Loucy (cell line): ENCODE results near the gene NAALADL2.

Experiments
- H2AFZ ChIP-seq: fragments of 200-600 bp; sonication (generic); 2 replicates; pipeline ENCODE4 v1.6.0; 2016; ENCODE audit warnings: antibody characterized with exemption, mild to moderate bottlenecking, low read length, moderate library complexity
- H3F3A ChIP-seq: fragments of 200-600 bp; 2 replicates; pipeline ENCODE4 v1.6.0; 2016; ENCODE audit warnings: antibody characterized with exemption, low read depth, mild to moderate bottlenecking
- H3K27me3 ChIP-seq: fragments of 200-600 bp; sonication (generic); 2 replicates; pipeline ENCODE4 v1.6.1; 2014; ENCODE audit warnings: low read length, mild to moderate bottlenecking; ENCODE audit not compliant: insufficient read depth, poor library complexity, severe bottlenecking
- H3K36me3 ChIP-seq: fragments of 200-600 bp; sonication (generic); 2 replicates; pipeline ENCODE4 v1.6.1; 2016; ENCODE audit warnings: low read length; ENCODE audit not compliant: insufficient read depth
- H3K4me1 ChIP-seq: fragments of 200-600 bp; sonication (generic); 2 replicates; pipeline ENCODE4 v1.5.1; 2014; ENCODE audit warnings: low read length, mild to moderate bottlenecking; ENCODE audit not compliant: insufficient read depth, poor library complexity, severe bottlenecking
- H3K4me2 ChIP-seq: fragments of 200-600 bp; sonication (generic); 2 replicates; pipeline ENCODE4 v1.6.0; 2014; ENCODE audit warnings: antibody characterized with exemption, low read length, low read depth, mild to moderate bottlenecking; ENCODE audit not compliant: poor library complexity, severe bottlenecking
- H3K4me3 ChIP-seq: fragments of 200-600 bp; sonication (generic); 2 replicates; pipeline ENCODE4 v1.5.1; 2014; ENCODE audit warnings: low read length, mild to moderate bottlenecking, mixed read lengths; ENCODE audit not compliant: poor library complexity, severe bottlenecking
- H3K79me2 ChIP-seq: fragments of 200-600 bp; sonication (generic); 2 replicates; pipeline ENCODE4 v1.6.1; 2014; ENCODE audit warnings: low read length; ENCODE audit not compliant: insufficient read depth
- H3K9ac ChIP-seq: fragments of 200-600 bp; sonication (generic); 2 replicates; pipeline ENCODE4 v1.6.0; 2014; ENCODE audit warnings: mild to moderate bottlenecking, low read depth, low read length, moderate library complexity; ENCODE audit not compliant: poor library complexity, severe bottlenecking
- H3K9me2 ChIP-seq: fragments of 200-600 bp; sonication (generic); replicated peaks from 2 replicates; pipeline ENCODE4 v1.6.1; 2016; ENCODE audit warnings: low read depth, low read length, mixed read lengths
- H3K9me3 ChIP-seq: fragments of 200-600 bp; sonication (generic); 2 replicates; pipeline ENCODE4 v1.6.1; 2014; ENCODE audit warnings: mild to moderate bottlenecking, antibody characterized with exemption, low read length, low read depth; ENCODE audit not compliant: insufficient read depth
- H4K20me1 ChIP-seq: fragments of 200-600 bp; sonication (generic); 2 replicates; pipeline ENCODE4 v1.6.0; 2014; ENCODE audit warnings: antibody characterized with exemption, low read length, mild to moderate bottlenecking; ENCODE audit not compliant: insufficient read depth, poor library complexity, severe bottlenecking
- CTCF ChIP-seq: fragments of 200-600 bp; sonication (generic); conservative IDR thresholded peaks from 2 replicates; pipeline ENCODE4 v1.5.1; 2014; ENCODE audit warnings: mild to moderate bottlenecking, antibody characterized with exemption, low read length
- EZH2phosphoT487 ChIP-seq: fragments of 200-600 bp; IDR thresholded peaks from 2 replicates; pipeline ENCODE4 v1.6.1; 2018; ENCODE audit warnings: antibody characterized with exemption, mild to moderate bottlenecking, moderate library complexity, borderline replicate concordance

NAALADL2 gene

DNA sequence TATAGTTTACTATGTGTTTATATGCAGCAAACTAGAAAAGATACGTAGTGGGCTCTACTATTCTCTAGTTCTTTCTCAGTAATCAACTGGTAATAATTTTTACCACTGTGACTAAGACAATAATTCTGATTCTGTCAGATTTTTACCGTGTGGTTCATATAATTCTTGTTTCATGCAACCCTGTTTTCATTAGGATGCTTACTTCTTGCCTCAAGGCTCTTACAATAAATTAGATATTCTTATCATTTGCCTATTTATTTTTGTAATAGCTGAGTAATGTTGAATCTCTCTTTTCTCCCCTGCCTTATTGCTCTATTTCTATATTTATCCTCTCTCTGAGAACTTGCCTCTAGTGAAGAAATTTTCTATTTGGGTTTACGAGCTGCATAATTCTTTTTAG lies 524.7 kb downstream of the NAALADL2 start:
- no peaks in the 10 kb centered on the region for H3K27me3 ChIP-seq
- TF ChIP-seq EZH2phosphoT487, result no peak
- TF ChIP-seq CTCF, result no peak
- H3K4me3 ChIP-seq, result no peak overlapping the region
- H4K20me1 ChIP-seq, result no peaks in the 10 kb centered on the region
- no peaks in the 10 kb centered on the region for H3K9me3 ChIP-seq
- H3K9me2 ChIP-seq, result no peaks in the 10 kb centered on the region
- H3K36me3 ChIP-seq, result no peaks in the 10 kb centered on the region
- no peaks in the 10 kb centered on the region for H3F3A ChIP-seq
- no peaks in the 10 kb centered on the region for H3K79me2 ChIP-seq
- H3K4me2 ChIP-seq, result no peak overlapping the region
- H2AFZ ChIP-seq, result no peak overlapping the region
- H3K4me1 ChIP-seq, result no peaks in the 10 kb centered on the region
- no peak overlapping the region for H3K9ac ChIP-seq

- H2AFZ ChIP-seq, result no peak overlapping the region
- H3K4me2 ChIP-seq, result no peak overlapping the region
- H3K27me3 ChIP-seq, result no peaks in the 10 kb centered on the region
- no peak for TF ChIP-seq CTCF
- TF ChIP-seq EZH2phosphoT487, result no peak
- H4K20me1 ChIP-seq, result no peaks in the 10 kb centered on the region
- H3K9me2 ChIP-seq, result no peaks in the 10 kb centered on the region
- no peaks in the 10 kb centered on the region for H3F3A ChIP-seq
- H3K4me1 ChIP-seq, result no peaks in the 10 kb centered on the region
- H3K9ac ChIP-seq, result no peak overlapping the region
- H3K36me3 ChIP-seq, result no peaks in the 10 kb centered on the region
- no peak overlapping the region for H3K4me3 ChIP-seq
- H3K79me2 ChIP-seq, result no peaks in the 10 kb centered on the region
- no peaks in the 10 kb centered on the region for H3K9me3 ChIP-seq
These were observed 525.4 kb downstream of the NAALADL2 start for GRCh38 chr3:175384569-175384968.

DNA sequence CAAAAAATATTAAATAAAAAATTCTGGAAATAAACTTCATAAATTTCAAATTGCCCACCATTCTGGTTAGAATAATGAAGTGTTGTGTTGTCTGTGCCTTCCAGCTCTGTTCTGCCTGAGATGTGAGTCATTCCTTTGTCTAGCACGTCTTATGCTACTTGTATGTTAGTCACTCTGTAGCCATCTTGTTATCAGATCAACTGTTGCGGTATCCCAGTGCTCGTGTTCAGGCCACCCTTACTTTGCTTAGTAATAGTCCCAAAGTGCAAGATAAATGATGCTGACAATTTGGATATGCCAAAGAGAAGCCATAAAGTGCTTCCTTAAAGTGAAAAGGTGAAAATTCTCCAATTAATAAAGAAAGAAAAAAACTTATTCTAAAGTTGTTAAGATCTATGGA lies 527.5 kb downstream of the NAALADL2 start:
- Histone ChIP-seq H3K4me1 (no peaks in the 10 kb centered on the region), H3K9ac (no peak overlapping the region), H3K79me2 (no peaks in the 10 kb centered on the region), H4K20me1 (no peaks in the 10 kb centered on the region), H3K4me3 (no peak overlapping the region), H3K36me3 (no peaks in the 10 kb centered on the region), H3K9me2 (no peaks in the 10 kb centered on the region), H3K9me3 (no peaks in the 10 kb centered on the region), H3F3A (no peaks in the 10 kb centered on the region), H2AFZ (no peak overlapping the region), H3K27me3 (no peaks in the 10 kb centered on the region), H3K4me2 (no peak overlapping the region)
- TF ChIP-seq CTCF (no peak), EZH2phosphoT487 (no peak)
